ENCODE data around the gene TPRX2. TPM values are rescaled to one million over a fixed set of nuclear protein-coding genes. Genes with fewer than 3 reads are reported as not detected.
"Not testable (repeated sequence)": the region's sequence is repeated elsewhere in the genome, so short reads cannot be mapped to it uniquely, and the experiment has no call there.

Gene TPRX2
- total RNA-seq, 1 donor from 2014 or later: not detected

GRCh38 chr19:47853003-47853402 lies 6.0 kb upstream of the TPRX2 start:
- ATAC-seq (no peak), DNase-seq (peak; percentile 8)
- intact Hi-C loops (cut with DNase I): no loop called here
- Histone ChIP-seq H3K27me3 (ENCODE audit: low read depth) (peaks cover 63% of the 10 kb centered on the region), H3K9me3 (no peaks in the 10 kb centered on the region), H3K36me3 (no peaks in the 10 kb centered on the region), H3K4me3 (no peak overlapping the region), H3K27ac (no peak overlapping the region), H3K4me1 (no peaks in the 10 kb centered on the region)
- TF ChIP-seq, protein P1, sequence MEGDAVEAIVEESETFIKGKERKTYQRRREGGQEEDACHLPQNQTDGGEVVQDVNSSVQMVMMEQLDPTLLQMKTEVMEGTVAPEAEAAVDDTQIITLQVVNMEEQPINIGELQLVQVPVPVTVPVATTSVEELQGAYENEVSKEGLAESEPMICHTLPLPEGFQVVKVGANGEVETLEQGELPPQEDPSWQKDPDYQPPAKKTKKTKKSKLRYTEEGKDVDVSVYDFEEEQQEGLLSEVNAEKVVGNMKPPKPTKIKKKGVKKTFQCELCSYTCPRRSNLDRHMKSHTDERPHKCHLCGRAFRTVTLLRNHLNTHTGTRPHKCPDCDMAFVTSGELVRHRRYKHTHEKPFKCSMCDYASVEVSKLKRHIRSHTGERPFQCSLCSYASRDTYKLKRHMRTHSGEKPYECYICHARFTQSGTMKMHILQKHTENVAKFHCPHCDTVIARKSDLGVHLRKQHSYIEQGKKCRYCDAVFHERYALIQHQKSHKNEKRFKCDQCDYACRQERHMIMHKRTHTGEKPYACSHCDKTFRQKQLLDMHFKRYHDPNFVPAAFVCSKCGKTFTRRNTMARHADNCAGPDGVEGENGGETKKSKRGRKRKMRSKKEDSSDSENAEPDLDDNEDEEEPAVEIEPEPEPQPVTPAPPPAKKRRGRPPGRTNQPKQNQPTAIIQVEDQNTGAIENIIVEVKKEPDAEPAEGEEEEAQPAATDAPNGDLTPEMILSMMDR (IDR thresholded peaks at IDR 0.05): no peak

DNA sequence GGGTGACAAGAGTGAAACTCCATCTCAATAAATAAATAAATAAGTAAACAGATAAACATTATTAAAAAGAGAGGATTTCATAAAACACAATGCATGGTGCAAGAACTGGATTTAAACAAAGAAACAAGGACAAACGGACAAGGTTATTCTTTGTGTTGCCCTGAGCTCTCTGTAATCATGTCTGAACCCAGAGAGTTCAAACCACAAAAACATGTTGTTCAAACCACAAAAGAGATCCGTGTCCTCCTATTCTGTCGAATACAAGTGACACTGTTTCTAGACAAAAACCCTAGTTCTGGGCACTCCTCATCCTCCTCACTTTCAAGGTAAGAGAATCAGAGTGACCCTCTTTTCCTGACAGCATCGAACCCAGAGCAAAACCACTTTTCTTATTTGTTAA lies 4.6 kb upstream of the TPRX2 start:
- intact Hi-C loops (cut with DNase I): no loop called here
- TF ChIP-seq, protein P1 (IDR thresholded peaks at IDR 0.05): no peak
- H3K27ac ChIP-seq: no peak overlapping the region
- ATAC-seq (no peak), DNase-seq (no peak)
- H3K27me3 ChIP-seq (ENCODE audit: low read depth): peaks cover 59% of the 10 kb centered on the region
- H3K9me3 ChIP-seq: no peaks in the 10 kb centered on the region
- no peaks in the 10 kb centered on the region for H3K36me3 ChIP-seq
- H3K4me3 ChIP-seq: no peak overlapping the region
- H3K4me1 ChIP-seq: no peaks in the 10 kb centered on the region

DNA sequence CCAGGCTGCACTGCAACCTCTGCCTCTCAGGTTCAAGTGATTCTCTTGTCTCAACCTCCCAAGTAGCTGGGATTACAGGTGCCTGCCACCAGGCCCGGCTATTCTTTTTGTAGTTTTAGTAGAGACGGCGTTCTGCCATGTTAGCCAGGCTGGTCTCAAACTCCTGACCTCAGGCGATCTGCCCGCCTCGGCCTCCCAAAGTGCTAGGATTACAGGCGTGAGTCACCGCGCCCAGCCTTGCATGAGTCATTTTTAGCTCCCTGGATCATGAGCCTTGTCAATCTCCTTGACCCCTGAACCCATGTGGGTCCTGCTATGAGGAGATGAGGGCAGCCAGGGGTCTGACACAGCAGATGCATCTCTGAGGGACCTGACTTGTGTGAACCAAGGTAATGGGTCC lies 804 bp upstream of the TPRX2 start:
- DNase-seq; H3K27ac ChIP-seq; intact Hi-C loops (cut with DNase I); H3K36me3 ChIP-seq; H3K9me3 ChIP-seq; H3K4me1 ChIP-seq; ATAC-seq; H3K4me3 ChIP-seq: not testable (repeated sequence)
- peaks cover 36% of the 10 kb centered on the region for H3K27me3 ChIP-seq (ENCODE audit: low read depth)

DNA sequence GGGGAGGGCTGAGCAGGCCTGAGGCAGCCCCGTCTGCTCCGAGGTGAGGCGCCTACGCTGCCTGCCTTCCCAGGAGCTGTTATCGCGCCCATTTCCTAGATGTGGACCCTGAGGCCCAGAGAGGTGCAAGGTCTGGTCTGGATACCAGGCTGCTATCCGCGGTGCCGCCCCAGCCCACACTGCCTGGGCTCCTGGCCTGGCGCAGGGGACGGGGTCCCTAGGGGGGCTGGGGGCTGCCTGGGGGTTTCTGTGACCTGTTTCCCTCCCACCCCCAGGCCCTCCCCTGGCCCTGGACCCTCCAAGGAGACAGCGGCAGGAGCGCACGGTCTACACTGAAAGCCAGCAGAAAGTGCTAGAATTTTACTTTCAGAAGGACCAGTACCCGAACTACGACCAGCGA lies 803 bp downstream of the TPRX2 start:
- H3K4me1 ChIP-seq; H3K27ac ChIP-seq; H3K4me3 ChIP-seq; H3K9me3 ChIP-seq; intact Hi-C loops (cut with DNase I); H3K36me3 ChIP-seq; ATAC-seq; DNase-seq: not testable (repeated sequence)
- H3K27me3 ChIP-seq (ENCODE audit: low read depth): peaks cover 26% of the 10 kb centered on the region

DNA sequence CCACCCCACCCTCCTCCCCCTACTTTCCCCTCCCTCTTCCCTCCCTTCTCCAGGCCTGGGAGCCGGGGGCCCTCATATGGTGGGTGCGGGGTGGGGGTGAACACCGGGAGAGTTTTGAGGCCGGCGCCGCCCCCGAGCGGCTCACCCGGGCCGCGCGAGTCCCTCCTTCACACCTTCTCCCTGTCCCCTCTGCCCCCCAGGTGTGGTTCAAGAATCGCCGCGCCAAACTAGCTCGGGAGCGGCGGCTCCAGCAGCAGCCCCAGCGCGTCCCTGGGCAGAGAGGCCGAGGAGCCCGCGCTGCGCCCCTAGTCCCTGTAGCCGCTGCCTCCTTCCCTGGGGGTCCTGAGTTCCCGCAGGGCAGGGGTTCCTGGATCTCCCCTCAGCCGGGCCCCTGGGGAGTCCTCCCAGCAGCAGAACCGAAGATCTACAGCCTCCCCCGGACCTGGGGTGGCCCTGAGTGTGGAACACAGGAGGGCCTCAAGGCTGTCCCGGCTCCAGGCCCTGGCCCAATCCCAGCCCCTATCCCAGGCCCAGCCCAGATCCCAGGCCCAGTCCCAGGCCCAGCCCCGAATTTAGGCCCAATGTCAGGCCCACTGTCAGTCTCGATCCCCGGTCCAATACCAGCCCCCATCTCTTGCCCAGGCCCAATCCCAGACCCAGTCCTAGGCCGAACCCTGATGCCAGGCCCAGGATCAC lies 1.7 kb downstream of the TPRX2 start:
- peak in 1 of 2 donors; percentile 38 for ATAC-seq
- no peak overlapping the region for H3K4me3 ChIP-seq
- peak; percentile 20 for DNase-seq
- peaks cover 24% of the 10 kb centered on the region for H3K27me3 ChIP-seq (ENCODE audit: low read depth)
- intact Hi-C loops (cut with DNase I): no loop called here
- no peaks in the 10 kb centered on the region for H3K4me1 ChIP-seq
- TF ChIP-seq, protein P1 (IDR thresholded peaks at IDR 0.05): no peak
- H3K9me3 ChIP-seq: no peaks in the 10 kb centered on the region
- H3K27ac ChIP-seq: no peak overlapping the region
- H3K36me3 ChIP-seq: no peaks in the 10 kb centered on the region

GRCh38 chr19:47861630-47862029 lies 2.6 kb downstream of the TPRX2 start:
- TF ChIP-seq, protein P1 (IDR thresholded peaks at IDR 0.05): no peak
- DNase-seq (no peak), ATAC-seq (no peak)
- Histone ChIP-seq H3K9me3 (no peaks in the 10 kb centered on the region), H3K36me3 (no peaks in the 10 kb centered on the region), H3K27me3 (ENCODE audit: low read depth) (peaks cover 16% of the 10 kb centered on the region), H3K4me1 (no peaks in the 10 kb centered on the region), H3K27ac (no peak overlapping the region), H3K4me3 (no peak overlapping the region)
- intact Hi-C loops (cut with DNase I): no loop called here
